Stimulated activated CD8-positive, alpha-beta memory T cell treated with anti-CD3 and anti-CD28 coated beads, Interleukin-4, amount 100 ng/mL, for 48 hours (primary cell): ENCODE measurements around the gene NR2F2.

Experiments
- DNase-seq: peaks from one replicate; pipeline ENCODE4 v3.0.0-alpha.2; 2020

NR2F2 gene

DNA sequence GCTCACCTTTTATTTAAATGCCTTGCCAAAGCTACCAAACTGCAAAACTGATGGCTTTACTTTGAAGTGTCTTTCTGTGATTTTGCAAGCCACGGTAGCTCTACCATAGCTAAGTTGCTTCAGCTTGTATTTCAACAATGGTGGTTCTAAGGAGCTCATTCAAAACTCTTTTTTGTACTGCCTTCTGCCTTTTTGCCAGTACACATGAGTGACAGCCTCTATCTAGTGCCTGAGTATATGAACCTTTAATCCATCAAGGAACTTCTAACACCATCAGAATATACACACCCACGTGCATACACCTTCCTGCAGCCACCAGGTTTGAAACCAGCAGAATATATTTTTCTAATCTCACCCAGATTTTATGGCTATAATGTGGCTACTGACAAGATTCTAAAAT lies 10.4 kb upstream of the NR2F2 start:
- no peak for DNase-seq

- no peak for DNase-seq
Measured at GRCh38 chr15:96320703-96321638, 9.5 kb upstream of the NR2F2 start.

- no peak for DNase-seq
Measured at GRCh38 chr15:96321639-96322535, 8.6 kb upstream of the NR2F2 start.

DNA sequence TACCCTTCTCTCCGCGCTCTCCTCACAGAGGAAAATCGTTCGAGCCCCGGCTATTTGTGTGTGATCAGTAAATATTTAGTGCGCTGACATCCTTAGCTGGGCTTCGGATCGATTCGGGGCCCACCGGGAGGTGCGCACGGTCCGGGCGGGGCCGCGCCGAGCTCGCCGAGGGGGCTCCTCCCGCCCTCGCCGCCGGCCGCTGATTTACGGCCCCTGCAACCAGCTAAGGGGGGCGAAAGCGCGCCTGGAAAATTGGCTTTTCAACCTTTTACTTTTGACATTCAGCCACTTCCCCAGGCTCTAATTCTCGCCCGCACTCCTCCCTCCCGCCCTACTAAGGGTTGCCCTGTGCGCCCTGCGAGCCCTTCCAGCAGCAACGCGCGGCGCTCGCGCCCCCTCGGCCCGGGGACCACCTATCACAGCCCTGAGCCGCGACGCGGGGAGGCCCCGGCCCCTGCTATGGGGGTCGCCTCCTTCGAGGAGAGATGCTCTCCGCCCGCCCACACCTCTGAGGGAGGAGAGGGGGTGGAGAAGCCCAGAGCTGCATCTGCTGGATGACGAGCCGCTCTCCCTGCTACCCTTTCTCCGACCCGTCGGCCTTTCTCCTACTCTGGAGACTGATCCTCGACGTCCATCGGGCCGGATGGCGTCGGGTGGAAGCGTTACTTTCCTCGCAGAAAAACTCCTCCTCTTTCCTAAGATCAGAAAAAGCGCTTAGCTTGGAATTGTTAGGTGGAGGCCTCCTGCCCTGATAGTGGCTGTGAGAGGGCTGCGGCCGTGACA lies 7.8 kb upstream of the NR2F2 start:
- DNase-seq, result no peak

DNA sequence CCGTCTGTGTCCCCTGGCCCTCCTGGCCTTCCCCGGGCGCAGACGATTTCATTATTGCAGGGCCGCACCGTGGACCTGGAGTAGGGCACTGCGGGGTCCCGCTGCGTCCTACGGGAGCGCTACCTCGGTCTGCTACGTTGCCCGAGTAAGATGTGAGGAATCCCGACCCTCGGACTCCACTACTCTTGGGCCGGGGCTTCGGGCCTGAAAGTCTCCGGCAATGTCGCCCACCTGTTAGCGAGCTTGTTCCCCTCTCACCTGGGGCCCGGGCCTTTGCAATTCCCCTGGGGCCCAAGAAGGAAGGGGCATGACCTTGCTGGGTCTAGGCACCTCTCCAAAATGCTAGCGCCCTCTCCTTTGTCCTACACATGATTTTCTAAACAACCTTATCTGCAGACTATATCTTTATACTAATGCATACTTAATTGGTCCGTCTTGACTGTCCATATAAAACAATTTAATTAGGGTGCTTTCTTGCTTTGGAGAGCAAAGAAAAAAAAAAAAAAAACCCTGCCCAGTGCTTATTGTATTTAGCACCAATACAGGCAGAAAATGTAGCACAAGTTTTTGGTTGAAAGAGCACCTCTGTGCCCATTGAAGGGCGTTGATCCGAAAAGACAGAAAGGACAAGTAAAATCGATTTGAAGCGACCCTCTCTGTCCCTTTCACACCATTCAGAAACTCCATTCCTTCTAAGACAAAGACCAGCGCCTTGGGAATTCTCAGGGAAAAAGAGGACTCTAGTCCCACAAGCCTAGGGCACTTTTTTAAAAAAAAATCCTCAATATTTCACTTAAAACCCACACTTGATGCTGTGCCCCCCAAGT lies 7.0 kb upstream of the NR2F2 start:
- no peak for DNase-seq

- no peak for DNase-seq
Measured at GRCh38 chr15:96324192-96324895, 6.2 kb upstream of the NR2F2 start.

DNA sequence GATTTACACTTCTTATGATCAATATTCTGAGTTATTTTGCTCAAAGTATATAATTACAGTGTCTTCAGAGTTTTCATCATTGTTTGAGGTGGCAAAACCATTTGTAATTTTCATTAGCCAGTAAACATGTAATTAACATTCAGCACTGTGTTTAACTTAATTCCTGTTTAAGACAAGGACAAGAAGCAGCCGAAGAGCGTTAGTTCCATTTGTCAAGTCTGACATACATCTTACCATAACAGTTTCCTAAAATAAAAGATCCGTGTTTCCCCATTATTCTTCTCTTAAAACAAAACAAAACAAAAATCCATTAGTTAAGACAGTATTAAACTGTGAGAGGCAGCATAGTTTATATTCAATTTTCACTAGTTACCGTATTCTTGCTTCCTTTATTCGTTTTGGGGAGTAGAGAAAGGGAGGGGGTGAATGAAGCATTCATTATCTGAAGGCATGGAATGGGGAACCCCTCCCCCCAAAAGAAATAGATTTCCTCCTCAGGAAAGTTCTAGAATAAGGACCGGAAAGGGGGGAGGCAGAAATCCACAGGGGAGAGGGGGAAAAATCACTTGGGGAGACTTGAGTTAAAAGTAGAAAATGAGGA lies 5.5 kb upstream of the NR2F2 start:
- no peak for DNase-seq

DNA sequence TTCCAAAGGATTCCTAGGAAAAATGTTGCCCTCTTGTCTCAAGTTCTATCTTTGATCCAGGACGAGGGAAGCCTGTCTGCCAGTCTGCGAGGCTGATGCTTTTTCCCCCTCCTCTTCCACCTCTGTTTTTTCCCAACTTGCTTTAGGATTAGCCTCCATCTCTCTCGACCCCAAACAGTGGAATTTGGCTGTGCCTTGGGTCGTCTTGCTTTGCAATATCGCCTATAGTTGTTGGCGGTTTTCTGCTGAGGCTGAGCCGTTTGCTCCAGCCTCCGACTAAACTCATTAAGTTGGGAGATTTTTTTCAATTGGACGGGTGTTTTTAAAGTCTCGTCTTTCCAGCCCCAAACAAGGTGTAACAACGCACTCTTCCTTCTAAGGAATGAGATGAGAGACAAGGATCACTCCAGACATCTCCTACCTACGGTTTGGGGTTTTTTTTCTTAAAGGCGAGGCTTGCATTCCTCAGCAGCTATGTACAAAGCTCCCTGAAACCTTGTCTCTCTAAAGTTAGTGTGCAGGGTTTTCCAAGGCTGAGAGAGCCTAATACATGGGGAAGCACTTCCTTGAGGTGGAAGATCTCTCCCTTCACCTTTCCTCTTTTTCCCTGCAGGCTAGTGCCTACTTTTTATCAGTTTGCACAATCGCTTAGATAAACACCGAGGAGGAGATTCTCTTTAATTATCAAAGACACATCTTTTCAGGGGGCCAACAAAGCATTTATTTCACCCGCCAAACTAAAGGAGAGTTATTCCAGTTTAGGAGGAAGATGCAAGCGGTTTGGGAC lies 4.8 kb upstream of the NR2F2 start:
- no peak for DNase-seq

- DNase-seq, result no peak
Measured at GRCh38 chr15:96326328-96327154, 4.0 kb upstream of the NR2F2 start.

GRCh38 chr15:96327155-96327741 lies 3.3 kb upstream of the NR2F2 start:
- DNase-seq, result no peak

DNA sequence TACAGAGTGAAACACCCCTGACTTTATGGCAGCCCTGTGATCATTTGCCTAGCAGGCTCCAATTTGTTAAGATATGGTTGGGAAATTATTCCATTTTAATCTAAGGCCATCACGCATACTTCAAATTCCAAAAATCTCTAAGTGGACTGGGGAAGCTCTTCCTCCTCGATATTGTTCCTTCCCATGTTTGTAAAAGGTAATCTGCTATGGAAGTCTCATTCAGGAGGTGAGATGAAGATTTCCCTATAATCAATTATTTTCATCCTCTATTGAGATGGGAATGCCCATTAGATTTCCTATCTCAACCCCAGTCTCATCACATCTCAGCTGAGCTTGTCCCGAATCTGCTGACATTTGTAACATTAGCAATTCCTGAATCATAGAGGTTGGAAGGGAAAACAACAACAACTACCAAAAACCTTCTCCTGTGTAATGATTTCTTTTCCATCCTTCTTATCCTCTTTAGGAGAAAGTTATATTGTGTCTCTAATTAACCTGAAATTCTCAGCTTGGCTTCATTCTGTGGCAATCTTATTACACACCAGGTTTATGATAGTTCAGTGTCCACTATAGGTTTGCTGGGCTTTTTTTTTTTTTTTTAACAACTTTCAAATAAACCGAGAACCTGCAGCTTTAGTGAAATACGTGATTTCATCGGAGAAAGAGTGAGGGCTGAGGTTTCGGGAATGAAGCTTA lies 2.2 kb upstream of the NR2F2 start:
- no peak for DNase-seq

GRCh38 chr15:96328877-96329195 lies 1.7 kb upstream of the NR2F2 start:
- DNase-seq, result no peak

DNA sequence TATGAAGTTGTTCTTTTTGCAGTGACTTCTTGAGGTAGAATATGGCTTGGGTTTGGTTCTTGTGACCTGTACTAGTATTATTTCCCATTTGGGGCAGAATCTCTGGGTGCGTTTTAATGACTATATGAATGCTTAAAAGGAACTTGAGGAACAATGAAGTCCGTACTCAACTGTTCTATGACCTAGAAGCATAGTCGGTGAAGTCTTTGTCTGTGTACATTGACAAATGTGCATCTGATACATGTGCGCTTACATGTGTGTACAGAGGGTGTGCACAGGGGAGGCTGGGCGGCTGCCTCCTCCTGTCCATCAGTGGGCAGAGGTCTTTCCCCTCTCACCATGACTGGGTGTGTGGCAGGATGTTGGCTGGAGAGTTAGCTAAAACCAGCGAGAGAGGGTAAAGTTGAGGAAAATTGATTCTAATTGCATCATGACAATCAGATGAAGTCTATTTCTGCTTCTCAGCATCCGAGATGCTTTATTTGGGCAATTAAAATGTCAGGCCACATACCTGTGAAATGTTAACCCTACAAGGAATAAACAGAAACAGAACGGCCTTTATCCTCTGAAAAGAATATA lies 1.0 kb upstream of the NR2F2 start:
- DNase-seq, result no peak

DNA sequence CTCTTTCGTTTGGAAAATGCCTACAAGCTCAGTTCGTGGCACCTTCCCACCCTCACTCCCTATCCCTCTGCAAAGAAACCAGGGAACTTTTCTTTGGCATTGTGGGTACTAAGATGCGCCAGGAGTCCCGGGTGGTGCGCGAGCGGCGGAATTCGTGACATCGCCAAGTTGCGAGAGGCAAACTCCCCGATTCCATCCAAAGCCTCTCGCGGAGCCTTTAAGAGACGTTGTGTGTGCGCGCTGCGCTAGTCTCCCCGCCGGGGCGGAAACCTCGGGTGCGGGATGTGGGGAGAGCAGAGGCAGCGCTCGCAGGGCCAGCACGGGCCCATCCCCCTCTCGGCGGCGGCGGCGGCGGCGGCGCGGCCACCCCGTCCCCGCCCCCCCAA lies 443 bp upstream of the NR2F2 start:
- DNase-seq, result no peak

DNA sequence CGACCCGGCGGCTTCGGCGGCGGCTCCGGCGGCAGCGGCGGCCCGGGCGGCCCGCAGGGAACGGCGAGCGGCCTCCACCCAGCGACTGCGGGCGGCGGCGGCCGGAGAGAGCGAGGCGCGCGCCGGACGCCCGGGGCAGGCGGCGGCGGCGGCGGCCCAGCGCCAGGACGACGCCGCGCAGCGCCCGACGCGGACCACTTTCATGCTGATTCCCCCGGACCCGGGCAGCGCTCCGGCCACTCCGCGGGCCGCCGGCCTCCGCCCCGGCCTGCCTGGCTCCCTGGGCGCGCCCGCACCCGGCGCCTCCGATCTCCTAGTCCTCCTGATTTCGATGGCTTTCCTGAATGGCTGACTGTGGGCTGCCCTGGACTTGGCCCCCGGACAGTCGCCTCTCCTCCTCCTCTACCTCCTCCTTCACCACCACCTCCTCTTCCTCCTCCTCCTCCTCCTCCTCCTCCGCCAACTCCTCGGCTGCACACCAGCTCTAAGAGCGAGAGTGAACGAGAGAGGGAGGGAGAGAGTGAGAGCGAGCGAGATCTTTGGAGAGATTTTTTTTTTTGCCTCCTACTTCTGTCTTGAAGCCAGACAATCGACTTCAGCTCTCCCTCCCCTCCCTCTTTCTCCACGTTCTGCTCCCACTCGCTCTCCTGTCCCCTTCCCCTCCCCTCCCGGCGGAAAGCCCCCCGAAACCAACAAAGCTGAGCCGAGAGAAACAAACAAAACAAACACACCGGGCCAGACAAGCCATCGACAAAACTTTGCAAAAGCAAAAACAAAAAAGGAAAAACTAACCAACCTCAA lies 844 bp downstream of the NR2F2 start:
- DNase-seq, result no peak

- DNase-seq, result no peak
Measured at GRCh38 chr15:96331945-96332636, 1.6 kb downstream of the NR2F2 start.
